Measurements from ENCODE around the gene WDR27.
"Not testable (repeated sequence)": the region's sequence is repeated elsewhere in the genome, so short reads cannot be mapped to it uniquely, and the experiment has no call there.

The WDR27 gene

GRCh38 chr6:169660751-169661390, 41.0 kb downstream of the WDR27 start:
- ATAC-seq: no peak

GRCh38 chr6:169659820-169660610, 41.8 kb downstream of the WDR27 start:
- no peak for ATAC-seq

GRCh38 chr6:169657284-169657610, 44.6 kb downstream of the WDR27 start:
- ATAC-seq: no peak

GRCh38 chr6:169656546-169657283, 45.1 kb downstream of the WDR27 start:
- no peak for ATAC-seq

- ATAC-seq: peak; percentile 86 to 94
Measured at GRCh38 chr6:169654598-169655391, 47.0 kb downstream of the WDR27 start.

- ATAC-seq: no peak
Measured at GRCh38 chr6:169653691-169654090, 48.1 kb downstream of the WDR27 start.

GRCh38 chr6:169652896-169653295, 48.9 kb downstream of the WDR27 start:
- no peak for ATAC-seq

- no peak for ATAC-seq
Measured at GRCh38 chr6:169651498-169651897, 50.3 kb downstream of the WDR27 start.

GRCh38 chr6:169650959-169651292, 50.9 kb downstream of the WDR27 start:
- ATAC-seq: no peak

GRCh38 chr6:169650241-169650958, 51.4 kb downstream of the WDR27 start:
- no peak for ATAC-seq

GRCh38 chr6:169648617-169649016, 53.2 kb downstream of the WDR27 start:
- ATAC-seq: no peak

GRCh38 chr6:169648092-169648491, 53.7 kb downstream of the WDR27 start:
- no peak for ATAC-seq

- no peak for ATAC-seq
Measured at GRCh38 chr6:169647637-169648036, 54.2 kb downstream of the WDR27 start.

- no peak for ATAC-seq
Measured at GRCh38 chr6:169646906-169647567, 54.8 kb downstream of the WDR27 start.

GRCh38 chr6:169645459-169645858, 56.4 kb downstream of the WDR27 start:
- not testable (repeated sequence) for ATAC-seq

GRCh38 chr6:169643521-169643920, 58.3 kb downstream of the WDR27 start:
- no peak for ATAC-seq

- ATAC-seq: no peak
Measured at GRCh38 chr6:169642455-169642854, 59.4 kb downstream of the WDR27 start.

GRCh38 chr6:169641461-169642085, 60.3 kb downstream of the WDR27 start:
- ATAC-seq: no peak

GRCh38 chr6:169640983-169641382, 60.8 kb downstream of the WDR27 start:
- no peak for ATAC-seq

- no peak for ATAC-seq
Measured at GRCh38 chr6:169640351-169640852, 61.4 kb downstream of the WDR27 start.

- ATAC-seq: no peak
Measured at GRCh38 chr6:169639653-169640278, 62.1 kb downstream of the WDR27 start.

Measured in activated CD4-positive, CD25-positive, alpha-beta regulatory T cell treated with anti-CD3 and anti-CD28 coated beads, Interleukin-2, amount 50 U/mL, for 24 hours (primary cell).